ENCODE data around the gene PSMC3. TPM values are rescaled to one million over a fixed set of nuclear protein-coding genes. Genes with fewer than 3 reads are reported as not detected.

PSMC3 gene
- total RNA-seq, 1 experiment from 2014 or later, result 179 TPM

GRCh38 chr11:47445840-47446239 is 19.6 kb upstream of the PSMC3 start:
- no CpG with 5 or more reads among the region's 4 CpGs for WGBS (ENCODE audit: extremely low coverage, insufficient read length, low lambda C conversion rate)
- TF ChIP-seq, protein P1, sequence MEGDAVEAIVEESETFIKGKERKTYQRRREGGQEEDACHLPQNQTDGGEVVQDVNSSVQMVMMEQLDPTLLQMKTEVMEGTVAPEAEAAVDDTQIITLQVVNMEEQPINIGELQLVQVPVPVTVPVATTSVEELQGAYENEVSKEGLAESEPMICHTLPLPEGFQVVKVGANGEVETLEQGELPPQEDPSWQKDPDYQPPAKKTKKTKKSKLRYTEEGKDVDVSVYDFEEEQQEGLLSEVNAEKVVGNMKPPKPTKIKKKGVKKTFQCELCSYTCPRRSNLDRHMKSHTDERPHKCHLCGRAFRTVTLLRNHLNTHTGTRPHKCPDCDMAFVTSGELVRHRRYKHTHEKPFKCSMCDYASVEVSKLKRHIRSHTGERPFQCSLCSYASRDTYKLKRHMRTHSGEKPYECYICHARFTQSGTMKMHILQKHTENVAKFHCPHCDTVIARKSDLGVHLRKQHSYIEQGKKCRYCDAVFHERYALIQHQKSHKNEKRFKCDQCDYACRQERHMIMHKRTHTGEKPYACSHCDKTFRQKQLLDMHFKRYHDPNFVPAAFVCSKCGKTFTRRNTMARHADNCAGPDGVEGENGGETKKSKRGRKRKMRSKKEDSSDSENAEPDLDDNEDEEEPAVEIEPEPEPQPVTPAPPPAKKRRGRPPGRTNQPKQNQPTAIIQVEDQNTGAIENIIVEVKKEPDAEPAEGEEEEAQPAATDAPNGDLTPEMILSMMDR (conservative IDR thresholded peaks at IDR 0.05), result no peak
- no peak overlapping the region for H3K27ac Mint-ChIP-seq
- no peak overlapping the region for H3K18ac ChIP-seq (ENCODE audit: insufficient read length, low read depth, low read length)
- H3K4me1 Mint-ChIP-seq, result peaks cover 4% of the 10 kb centered on the region in 2 experiments; a peak in 2 of 4 replicates
- H4K5ac ChIP-seq (ENCODE audit: insufficient read length, low read depth, low read length), result no peak overlapping the region
- H3K4me2 ChIP-seq (ENCODE audit: insufficient read depth, insufficient read length, low read length), result no peak overlapping the region
- H3K27me3 Mint-ChIP-seq (ENCODE audit: low read depth), result no peaks in the 10 kb centered on the region
- H2BK12ac ChIP-seq (ENCODE audit: insufficient read length, low read depth, low read length), result no peak overlapping the region
- no peaks in the 10 kb centered on the region for H3K27me3 ChIP-seq (ENCODE audit: insufficient read depth, low read length)
- no peak overlapping the region for H2AK5ac ChIP-seq (ENCODE audit: insufficient read length, low read length)
- no peak overlapping the region for H2BK20ac ChIP-seq (ENCODE audit: low read depth, low read length, poor library complexity, severe bottlenecking)
- no peak overlapping the region for H2BK120ac ChIP-seq (ENCODE audit: low read depth, low read length, poor library complexity, severe bottlenecking)
- no peaks in the 10 kb centered on the region for H3K36me3 Mint-ChIP-seq (ENCODE audit: insufficient read depth in 1 of 3, low read depth in 3 of 3)
- no peak overlapping the region for H2BK15ac ChIP-seq (ENCODE audit: low read depth, low read length)
- H3K79me1 ChIP-seq (ENCODE audit: insufficient read depth, low read depth, low read length, poor library complexity, severe bottlenecking), result no peaks in the 10 kb centered on the region
- no peak overlapping the region for H3K56ac ChIP-seq (ENCODE audit: insufficient read length, low read depth, low read length)
- H3K79me2 ChIP-seq (ENCODE audit: insufficient read depth, low read length), result no peaks in the 10 kb centered on the region
- no peak overlapping the region for H3K14ac ChIP-seq (ENCODE audit: insufficient read depth, low read length)
- no peaks in the 10 kb centered on the region for H3K4me1 ChIP-seq (ENCODE audit: insufficient read depth, low read length)
- no peak overlapping the region for H3K27ac ChIP-seq (ENCODE audit: insufficient read length, low read depth, low read length)
- no peak overlapping the region for H3K23ac ChIP-seq (ENCODE audit: insufficient read length, low read depth, low read length)
- no peak overlapping the region for H3T11ph ChIP-seq (ENCODE audit: low read length)
- no peaks in the 10 kb centered on the region for H3K23me2 ChIP-seq (ENCODE audit: insufficient read length, low read depth, low read length, poor library complexity, severe bottlenecking)
- H4K8ac ChIP-seq (replicated peaks; ENCODE audit: insufficient read length, low read depth, low read length), result no peak overlapping the region
- no peak overlapping the region for H3K9ac ChIP-seq (ENCODE audit: extremely low read depth, insufficient read length, low read length)
- H3K4ac ChIP-seq (ENCODE audit: low read depth, low read length), result no peak overlapping the region
- no peak overlapping the region for H3K4me3 Mint-ChIP-seq
- no peak overlapping the region for H2AFZ ChIP-seq (ENCODE audit: low read length)
- DNase-seq, result no peak
- no peak overlapping the region for H4K91ac ChIP-seq (ENCODE audit: insufficient read length, low read depth, low read length)
- no peaks in the 10 kb centered on the region for H3K9me3 Mint-ChIP-seq
- H2BK5ac ChIP-seq (ENCODE audit: insufficient read length, low read length), result no peak overlapping the region
- H4K20me1 ChIP-seq (ENCODE audit: control insufficient read depth, insufficient read depth, insufficient read length), result no peaks in the 10 kb centered on the region
- H3K9me3 ChIP-seq (ENCODE audit: control insufficient read depth, low read depth, low read length), result no peaks in the 10 kb centered on the region
